Gastroesophageal sphincter (tissue), 3 donors: ENCODE results near the gene SUMO4.

Source experiments
- EP300 ChIP-seq: sonication (generic); formaldehyde crosslinking; IDR thresholded peaks from one replicate; pipeline ENCODE4 v1.6.1; 2017; ENCODE audit warnings: antibody characterized with exemption, mild to moderate bottlenecking
- POLR2A ChIP-seq, 2 donors: fragments of 450-650 bp; IDR thresholded peaks; one replicate each; pipeline ENCODE4 v1.6.1; 2017; ENCODE audit warnings: antibody characterized with exemption in 2 of 2, mild to moderate bottlenecking in 2 of 2, moderate library complexity in 1 of 2
- TF ChIP-seq, protein P1 (sequence below), 4 experiments: fragments of 200-600 bp in 2 of 4; fragments of 450-650 bp in 2 of 4; sonication (generic) in 1 of 4; IDR thresholded peaks; one replicate each; pipeline ENCODE4 v1.5.1; 2017 to 2019; ENCODE audit warnings: antibody characterized with exemption in 4 of 4, mild to moderate bottlenecking in 2 of 4, moderate library complexity in 2 of 4

- TF ChIP-seq, protein P1, sequence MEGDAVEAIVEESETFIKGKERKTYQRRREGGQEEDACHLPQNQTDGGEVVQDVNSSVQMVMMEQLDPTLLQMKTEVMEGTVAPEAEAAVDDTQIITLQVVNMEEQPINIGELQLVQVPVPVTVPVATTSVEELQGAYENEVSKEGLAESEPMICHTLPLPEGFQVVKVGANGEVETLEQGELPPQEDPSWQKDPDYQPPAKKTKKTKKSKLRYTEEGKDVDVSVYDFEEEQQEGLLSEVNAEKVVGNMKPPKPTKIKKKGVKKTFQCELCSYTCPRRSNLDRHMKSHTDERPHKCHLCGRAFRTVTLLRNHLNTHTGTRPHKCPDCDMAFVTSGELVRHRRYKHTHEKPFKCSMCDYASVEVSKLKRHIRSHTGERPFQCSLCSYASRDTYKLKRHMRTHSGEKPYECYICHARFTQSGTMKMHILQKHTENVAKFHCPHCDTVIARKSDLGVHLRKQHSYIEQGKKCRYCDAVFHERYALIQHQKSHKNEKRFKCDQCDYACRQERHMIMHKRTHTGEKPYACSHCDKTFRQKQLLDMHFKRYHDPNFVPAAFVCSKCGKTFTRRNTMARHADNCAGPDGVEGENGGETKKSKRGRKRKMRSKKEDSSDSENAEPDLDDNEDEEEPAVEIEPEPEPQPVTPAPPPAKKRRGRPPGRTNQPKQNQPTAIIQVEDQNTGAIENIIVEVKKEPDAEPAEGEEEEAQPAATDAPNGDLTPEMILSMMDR (IDR thresholded peaks at IDR 0.05) = no peak
- no peak for TF ChIP-seq EP300
- TF ChIP-seq POLR2A (IDR thresholded peaks at IDR 0.05) = no peak
Measured at GRCh38 chr6:149425754-149426153, 25.7 kb downstream of the SUMO4 start.
